ENCODE results near the gene CCR4. TPM values are rescaled to one million over a fixed set of nuclear protein-coding genes. Genes with fewer than 3 reads are reported as not detected.
"Not testable (repeated sequence)": the region's sequence is repeated elsewhere in the genome, so short reads cannot be mapped to it uniquely, and the experiment has no call there.

Gene CCR4
- total RNA-seq, 1 experiment from 2014 or later: not detected

GRCh38 chr3:32940726-32941125 lies 10.7 kb upstream of the CCR4 start:
- H3K4me3 Mint-ChIP-seq (ENCODE audit: low read depth, unreplicated experiment): no peak overlapping the region
- DNase-seq: no peak

GRCh38 chr3:32945136-32945535 lies 6.3 kb upstream of the CCR4 start:
- no peak for TF ChIP-seq CTCF (IDR thresholded peaks at IDR 0.05; ENCODE audit: unreplicated experiment)
- CTCF ChIA-PET: interaction anchor here (0.6 kb wide), 1 partner anchor 130 kb away, joined by 3 read pairs; no protein-coding TSS in a partner anchor
- H3K36me3 Mint-ChIP-seq (ENCODE audit: insufficient read depth, unreplicated experiment): no peaks in the 10 kb centered on the region
- no peak for DNase-seq
- no peak overlapping the region for H3K27ac Mint-ChIP-seq (ENCODE audit: unreplicated experiment)
- no peak overlapping the region for H3K4me3 Mint-ChIP-seq (ENCODE audit: low read depth, unreplicated experiment)
- intact Hi-C loops (cut with micrococcal nuclease; ENCODE audit: unreplicated experiment): loop anchor here (10.0 kb wide), 1 partner anchor 430 kb away; no protein-coding TSS in a partner anchor
- no peaks in the 10 kb centered on the region for H3K27me3 Mint-ChIP-seq (ENCODE audit: unreplicated experiment)
- BruUV-seq (replicated peaks): no TSS peak
- H3K9me3 Mint-ChIP-seq (ENCODE audit: low read depth, unreplicated experiment): no peaks in the 10 kb centered on the region
- no peaks in the 10 kb centered on the region for H3K4me1 Mint-ChIP-seq (ENCODE audit: low read depth, unreplicated experiment)

More at GRCh38 chr3:32940726-32941125, 10.7 kb upstream of the CCR4 start:
- CTCF ChIA-PET: interaction anchor here (0.5 kb wide), 1 partner anchor 996 kb away, joined by 3 read pairs; no protein-coding TSS in a partner anchor
- no peak for TF ChIP-seq CTCF (IDR thresholded peaks at IDR 0.05; ENCODE audit: unreplicated experiment)
- intact Hi-C loops (cut with micrococcal nuclease; ENCODE audit: unreplicated experiment): loop anchor here (10.0 kb wide), 1 partner anchor 434 kb away; no protein-coding TSS in a partner anchor
- H3K27ac Mint-ChIP-seq (ENCODE audit: unreplicated experiment): no peak overlapping the region
- no peaks in the 10 kb centered on the region for H3K36me3 Mint-ChIP-seq (ENCODE audit: insufficient read depth, unreplicated experiment)
- BruUV-seq (replicated peaks): no TSS peak
- no peaks in the 10 kb centered on the region for H3K9me3 Mint-ChIP-seq (ENCODE audit: low read depth, unreplicated experiment)
- H3K4me1 Mint-ChIP-seq (ENCODE audit: low read depth, unreplicated experiment): no peaks in the 10 kb centered on the region
- H3K27me3 Mint-ChIP-seq (ENCODE audit: unreplicated experiment): no peaks in the 10 kb centered on the region

- not testable (repeated sequence) for H3K9me3 Mint-ChIP-seq (ENCODE audit: low read depth, unreplicated experiment); BruUV-seq (replicated peaks); H3K27ac Mint-ChIP-seq (ENCODE audit: unreplicated experiment); H3K27me3 Mint-ChIP-seq (ENCODE audit: unreplicated experiment); H3K4me1 Mint-ChIP-seq (ENCODE audit: low read depth, unreplicated experiment); H3K4me3 Mint-ChIP-seq (ENCODE audit: low read depth, unreplicated experiment); DNase-seq; H3K36me3 Mint-ChIP-seq (ENCODE audit: insufficient read depth, unreplicated experiment)
- CTCF ChIA-PET: interaction anchor here (0.6 kb wide), 1 partner anchor 130 kb away, joined by 3 read pairs; no protein-coding TSS in a partner anchor
- intact Hi-C loops (cut with micrococcal nuclease; ENCODE audit: unreplicated experiment): loop anchor here (10.0 kb wide), 1 partner anchor 429 kb away; no protein-coding TSS in a partner anchor
Measured at GRCh38 chr3:32945598-32945997, 5.8 kb upstream of the CCR4 start.

- Mint-ChIP-seq H3K36me3 (ENCODE audit: insufficient read depth, unreplicated experiment) (no peaks in the 10 kb centered on the region), H3K4me3 (ENCODE audit: low read depth, unreplicated experiment) (no peak overlapping the region), H3K27me3 (ENCODE audit: unreplicated experiment) (no peaks in the 10 kb centered on the region), H3K27ac (ENCODE audit: unreplicated experiment) (no peak overlapping the region), H3K9me3 (ENCODE audit: low read depth, unreplicated experiment) (no peaks in the 10 kb centered on the region), H3K4me1 (ENCODE audit: low read depth, unreplicated experiment) (no peaks in the 10 kb centered on the region)
- intact Hi-C loops (cut with micrococcal nuclease; ENCODE audit: unreplicated experiment): loop anchor here (10.0 kb wide), 1 partner anchor 428 kb away; no protein-coding TSS in a partner anchor
- no peak for DNase-seq
- BruUV-seq (replicated peaks): no TSS peak
- TF ChIP-seq CTCF (IDR thresholded peaks at IDR 0.05; ENCODE audit: unreplicated experiment): no peak
- CTCF ChIA-PET: interaction anchor here (0.6 to 1.0 kb wide), 3 partner anchors 45 to 426 kb away, joined by 3 to 6 read pairs (median 3); no protein-coding TSS in a partner anchor
Measured at GRCh38 chr3:32946973-32947788, 4.3 kb upstream of the CCR4 start.

All from Calu3 (cell line).